ENCODE measurements around the gene SLC5A5.
A peak's percentile ranks its signal among the peaks of the same experiment; 100 is the strongest.
"Not testable (repeated sequence)": the region's sequence is repeated elsewhere in the genome, so short reads cannot be mapped to it uniquely, and the experiment has no call there.

Gene SLC5A5

DNA sequence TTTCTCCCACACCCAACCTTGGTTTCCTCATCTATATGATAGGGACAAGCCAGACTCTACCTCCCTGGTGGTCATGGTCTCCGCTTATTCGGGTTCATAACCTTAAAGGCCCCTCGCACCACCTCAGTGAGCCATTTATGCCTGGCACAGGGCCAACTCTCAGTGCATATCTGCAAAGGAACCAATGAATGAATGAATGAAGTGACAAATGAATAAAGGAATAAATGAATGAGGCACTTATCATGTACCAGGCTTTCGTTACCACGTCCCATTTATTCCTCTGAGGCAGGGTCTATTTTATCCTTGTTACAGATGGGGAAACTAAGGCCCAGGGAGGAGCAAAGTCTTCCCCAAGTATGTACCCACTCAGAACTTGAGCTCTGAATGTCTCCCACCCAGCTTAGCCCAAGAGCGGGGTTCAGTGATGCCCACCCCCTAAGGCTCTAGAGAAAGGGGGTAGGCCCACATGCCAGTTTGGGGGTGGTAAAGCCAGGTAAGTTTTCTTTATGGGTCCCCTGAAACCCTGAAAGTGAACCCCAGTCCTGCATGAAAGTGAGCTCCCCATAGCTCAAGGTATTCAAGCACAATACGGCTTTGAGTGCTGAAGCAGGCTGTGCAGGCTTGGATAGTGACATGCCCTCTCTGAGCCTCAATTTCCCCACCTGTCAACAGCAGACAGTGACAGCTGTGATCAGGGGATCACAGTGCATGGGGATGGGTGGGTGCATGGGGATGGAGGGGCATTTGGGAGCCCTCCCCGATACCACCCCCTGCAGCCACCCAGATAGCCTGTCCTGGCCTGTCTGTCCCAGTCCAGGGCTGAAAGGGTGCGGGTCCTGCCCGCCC, 490 bp upstream of the SLC5A5 start:
- DNase-seq (ENCODE audit: low read depth): no peak

DNA sequence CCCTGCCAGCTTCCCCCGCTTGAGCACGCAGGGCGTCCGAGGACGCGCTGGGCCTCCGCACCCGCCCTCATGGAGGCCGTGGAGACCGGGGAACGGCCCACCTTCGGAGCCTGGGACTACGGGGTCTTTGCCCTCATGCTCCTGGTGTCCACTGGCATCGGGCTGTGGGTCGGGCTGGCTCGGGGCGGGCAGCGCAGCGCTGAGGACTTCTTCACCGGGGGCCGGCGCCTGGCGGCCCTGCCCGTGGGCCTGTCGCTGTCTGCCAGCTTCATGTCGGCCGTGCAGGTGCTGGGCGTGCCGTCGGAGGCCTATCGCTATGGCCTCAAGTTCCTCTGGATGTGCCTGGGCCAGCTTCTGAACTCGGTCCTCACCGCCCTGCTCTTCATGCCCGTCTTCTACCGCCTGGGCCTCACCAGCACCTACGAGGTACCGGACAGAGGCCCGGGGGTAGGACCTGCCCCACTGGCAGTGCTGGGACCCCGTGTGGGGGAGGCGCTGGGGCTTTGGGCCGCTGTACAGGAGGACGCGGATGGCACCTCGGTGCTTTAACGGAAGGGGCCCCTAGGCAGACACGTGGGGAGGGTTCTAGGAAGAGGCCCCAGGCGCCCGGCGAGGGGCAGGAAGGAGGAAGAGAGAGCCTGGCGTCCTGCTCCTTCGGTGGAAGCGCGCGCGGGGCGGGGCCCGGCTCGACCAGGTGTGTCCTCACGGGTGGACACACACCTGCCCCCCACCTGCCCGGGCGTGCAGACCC, 681 bp downstream of the SLC5A5 start:
- DNase-seq (ENCODE audit: low read depth): no peak

DNA sequence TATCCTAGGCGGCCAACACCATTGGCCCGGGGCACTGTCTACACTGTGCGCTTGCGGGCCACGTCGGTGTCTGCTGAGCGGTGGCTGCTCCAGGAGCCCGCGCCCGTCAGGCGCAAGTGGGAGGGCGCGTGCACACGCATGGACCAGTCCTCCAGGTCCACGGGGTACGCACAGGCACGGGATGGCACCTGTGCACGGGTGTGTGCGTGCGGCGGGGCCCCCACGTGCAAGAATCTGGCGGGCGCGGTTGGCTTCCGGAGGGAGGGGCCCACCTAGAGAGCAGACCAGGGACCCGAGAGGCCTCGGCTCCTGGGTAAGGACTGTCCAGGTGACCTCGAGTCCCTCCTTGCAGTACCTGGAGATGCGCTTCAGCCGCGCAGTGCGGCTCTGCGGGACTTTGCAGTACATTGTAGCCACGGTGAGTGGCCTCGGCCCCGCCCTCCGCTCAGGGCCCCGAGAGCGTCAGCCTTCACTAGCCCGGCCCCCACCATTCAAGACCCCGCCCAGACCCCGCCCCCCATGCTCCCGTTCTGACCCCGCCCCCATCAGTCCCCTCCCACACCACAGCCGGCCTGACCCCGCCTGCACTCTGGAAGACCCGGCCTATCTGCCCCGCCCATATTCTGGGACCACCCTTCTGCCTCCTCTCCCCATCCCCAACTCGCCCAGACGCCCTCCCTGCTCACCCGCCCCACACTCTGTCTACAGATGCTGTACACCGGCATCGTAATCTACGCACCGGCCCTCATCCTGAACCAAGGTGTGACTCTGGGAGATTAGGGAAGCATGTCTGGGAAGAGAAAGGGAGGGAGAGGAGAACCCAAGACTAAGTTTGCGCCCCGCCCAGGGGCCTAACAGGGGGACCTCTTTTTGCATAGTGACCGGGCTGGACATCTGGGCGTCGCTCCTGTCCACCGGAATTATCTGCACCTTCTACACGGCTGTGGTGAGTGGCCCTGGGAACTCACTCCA, 2.3 kb downstream of the SLC5A5 start:
- no peak for DNase-seq (ENCODE audit: low read depth)

DNA sequence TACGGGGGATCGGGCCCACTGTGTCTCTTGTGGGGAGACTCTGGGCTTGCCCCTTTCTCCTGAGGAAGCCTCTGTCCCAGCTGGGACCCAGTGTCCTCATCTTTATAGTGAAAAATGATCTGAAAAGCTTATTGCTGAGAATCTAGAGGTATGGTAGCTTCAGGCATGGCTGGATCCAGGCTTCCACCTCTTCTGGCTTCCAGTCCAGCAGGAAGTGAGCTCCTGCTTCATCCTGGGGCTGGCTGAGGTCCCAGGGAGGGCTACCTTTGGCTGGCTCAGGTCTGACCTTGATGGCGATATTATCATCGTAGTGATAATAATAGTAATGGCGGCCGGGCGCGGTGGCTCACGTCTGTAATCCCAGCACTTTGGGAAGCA, 3.0 kb downstream of the SLC5A5 start:
- DNase-seq (ENCODE audit: low read depth): no peak

DNA sequence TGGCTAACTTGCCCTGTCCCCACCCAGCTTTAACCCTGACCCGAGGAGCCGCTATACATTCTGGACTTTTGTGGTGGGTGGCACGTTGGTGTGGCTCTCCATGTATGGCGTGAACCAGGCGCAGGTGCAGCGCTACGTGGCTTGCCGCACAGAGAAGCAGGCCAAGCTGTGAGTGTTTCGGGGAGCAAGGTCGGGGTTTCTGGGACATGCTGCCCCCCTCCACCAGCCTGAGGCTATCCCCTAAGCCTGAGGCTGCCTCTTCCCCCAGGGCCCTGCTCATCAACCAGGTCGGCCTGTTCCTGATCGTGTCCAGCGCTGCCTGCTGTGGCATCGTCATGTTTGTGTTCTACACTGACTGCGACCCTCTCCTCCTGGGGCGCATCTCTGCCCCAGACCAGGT, 6.0 kb downstream of the SLC5A5 start:
- DNase-seq (ENCODE audit: low read depth): no peak

DNA sequence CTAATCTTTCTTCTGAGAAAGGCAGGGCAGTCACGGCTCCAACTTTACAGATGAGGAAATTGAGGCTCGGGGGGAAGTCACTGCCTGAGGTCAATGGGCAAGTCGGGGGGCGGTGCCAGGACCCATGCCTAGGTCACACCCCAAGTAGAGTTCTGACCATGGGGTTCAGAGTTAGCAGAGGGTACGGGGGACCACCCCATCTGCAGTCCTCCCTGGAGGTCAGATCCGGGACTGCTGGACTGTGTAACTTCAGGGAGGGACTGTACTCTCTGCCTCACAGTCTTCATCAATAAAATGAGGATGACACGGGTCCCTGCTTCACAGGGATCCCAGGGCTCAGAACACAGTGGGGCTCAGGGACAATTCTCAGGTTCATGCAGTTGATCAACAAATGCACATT, 7.7 kb downstream of the SLC5A5 start:
- DNase-seq (ENCODE audit: low read depth): no peak

DNA sequence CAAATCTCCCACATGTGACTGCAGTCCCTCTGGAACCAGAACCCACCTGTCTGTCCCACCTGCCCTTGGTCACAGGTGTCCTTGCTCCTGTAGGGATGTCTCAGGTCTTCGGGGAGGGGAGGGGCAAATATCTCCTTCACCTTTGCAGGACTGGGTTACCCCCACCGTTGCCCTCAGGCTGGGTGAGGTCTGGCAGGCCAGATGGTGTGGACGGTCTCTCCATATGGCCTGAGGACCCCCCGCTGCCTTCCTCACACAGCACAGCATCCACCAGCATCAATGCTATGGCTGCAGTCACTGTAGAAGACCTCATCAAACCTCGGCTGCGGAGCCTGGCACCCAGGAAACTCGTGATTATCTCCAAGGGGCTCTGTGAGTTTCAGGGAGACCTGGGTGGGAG, 10.0 kb downstream of the SLC5A5 start:
- no peak for DNase-seq (ENCODE audit: low read depth)

DNA sequence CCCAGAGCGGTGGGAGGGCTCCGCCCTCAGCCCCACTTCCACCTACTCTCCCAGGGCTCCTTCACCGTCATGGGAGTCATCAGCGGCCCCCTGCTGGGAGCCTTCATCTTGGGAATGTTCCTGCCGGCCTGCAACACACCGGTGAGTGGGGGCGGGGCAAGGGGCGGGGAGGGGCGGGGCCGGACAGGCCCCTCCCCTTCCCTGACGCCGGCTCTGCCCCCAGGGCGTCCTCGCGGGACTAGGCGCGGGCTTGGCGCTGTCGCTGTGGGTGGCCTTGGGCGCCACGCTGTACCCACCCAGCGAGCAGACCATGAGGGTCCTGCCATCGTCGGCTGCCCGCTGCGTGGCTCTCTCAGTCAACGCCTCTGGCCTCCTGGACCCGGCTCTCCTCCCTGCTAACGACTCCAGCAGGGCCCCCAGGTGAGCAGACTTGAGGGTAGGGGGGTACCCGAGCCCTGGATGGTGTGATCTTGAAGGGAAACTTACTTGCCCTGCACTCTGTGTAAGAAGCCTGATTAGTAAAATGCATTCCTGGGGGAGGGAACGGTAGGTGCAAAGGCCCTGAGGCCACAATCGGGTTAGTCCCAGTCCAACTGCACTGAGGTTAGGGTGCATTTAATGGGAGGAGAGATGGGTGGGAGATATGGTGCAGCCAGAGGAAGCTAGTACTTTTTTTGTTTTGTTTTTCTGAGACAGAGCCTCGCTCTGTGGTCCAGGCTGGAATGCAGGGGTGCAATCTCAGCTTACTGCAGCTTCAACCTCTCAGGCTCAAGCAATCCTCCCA, 12.1 kb downstream of the SLC5A5 start:
- DNase-seq (ENCODE audit: low read depth): no peak

DNA sequence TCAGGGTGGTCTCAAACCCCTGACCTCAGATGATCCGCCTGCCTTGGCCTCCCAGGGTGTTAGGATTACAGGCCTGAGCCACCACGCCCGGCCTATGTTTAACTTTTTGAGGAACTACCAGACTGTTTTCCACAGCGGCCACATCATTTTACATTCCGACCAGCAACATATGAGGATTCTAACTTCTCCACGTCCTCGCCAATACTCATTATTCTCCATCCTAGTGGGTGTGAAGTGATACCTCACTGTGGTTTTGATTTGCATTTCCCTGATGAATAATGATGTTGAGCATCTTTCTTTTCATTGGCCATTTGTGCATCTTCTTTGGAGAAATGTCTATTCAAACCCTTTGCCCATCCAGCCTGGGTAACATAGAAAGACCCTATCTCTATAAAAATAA, 14.8 kb downstream of the SLC5A5 start:
- DNase-seq (ENCODE audit: low read depth): no peak

DNA sequence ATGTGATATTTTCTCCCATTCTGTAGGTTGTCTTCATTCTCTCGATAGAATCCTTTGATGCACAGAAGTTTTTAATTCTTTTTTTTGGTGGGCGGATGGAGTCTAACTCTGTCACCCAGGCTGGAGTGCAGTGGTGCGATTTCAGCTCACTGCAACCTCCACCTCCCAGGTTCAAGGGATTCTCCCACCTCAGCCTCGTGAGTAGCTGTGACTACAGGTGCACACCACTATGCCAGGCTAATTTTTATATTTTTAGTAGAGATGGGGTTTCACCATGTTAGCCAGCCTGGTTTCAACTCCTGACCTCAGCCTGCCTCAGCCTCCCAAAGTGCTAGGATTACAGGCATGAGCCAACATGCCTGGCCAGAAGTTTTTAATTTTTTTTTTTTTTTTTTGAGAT, 15.5 kb downstream of the SLC5A5 start:
- DNase-seq (ENCODE audit: low read depth): not testable (repeated sequence)

DNA sequence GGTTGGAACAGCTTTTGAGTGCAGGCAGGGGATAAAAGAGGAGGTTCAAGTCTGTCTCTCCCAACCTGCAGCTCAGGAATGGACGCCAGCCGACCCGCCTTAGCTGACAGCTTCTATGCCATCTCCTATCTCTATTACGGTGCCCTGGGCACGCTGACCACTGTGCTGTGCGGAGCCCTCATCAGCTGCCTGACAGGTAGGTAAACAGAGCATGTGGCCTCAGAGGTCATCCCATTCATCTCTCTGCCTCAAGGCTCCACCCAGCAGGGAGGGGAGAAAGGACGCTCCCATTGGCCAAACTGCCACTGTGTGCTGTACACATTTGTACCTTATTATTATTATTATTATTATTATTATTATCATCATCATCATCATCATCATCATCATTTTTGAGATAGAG, 16.5 kb downstream of the SLC5A5 start:
- no peak for DNase-seq (ENCODE audit: low read depth)

DNA sequence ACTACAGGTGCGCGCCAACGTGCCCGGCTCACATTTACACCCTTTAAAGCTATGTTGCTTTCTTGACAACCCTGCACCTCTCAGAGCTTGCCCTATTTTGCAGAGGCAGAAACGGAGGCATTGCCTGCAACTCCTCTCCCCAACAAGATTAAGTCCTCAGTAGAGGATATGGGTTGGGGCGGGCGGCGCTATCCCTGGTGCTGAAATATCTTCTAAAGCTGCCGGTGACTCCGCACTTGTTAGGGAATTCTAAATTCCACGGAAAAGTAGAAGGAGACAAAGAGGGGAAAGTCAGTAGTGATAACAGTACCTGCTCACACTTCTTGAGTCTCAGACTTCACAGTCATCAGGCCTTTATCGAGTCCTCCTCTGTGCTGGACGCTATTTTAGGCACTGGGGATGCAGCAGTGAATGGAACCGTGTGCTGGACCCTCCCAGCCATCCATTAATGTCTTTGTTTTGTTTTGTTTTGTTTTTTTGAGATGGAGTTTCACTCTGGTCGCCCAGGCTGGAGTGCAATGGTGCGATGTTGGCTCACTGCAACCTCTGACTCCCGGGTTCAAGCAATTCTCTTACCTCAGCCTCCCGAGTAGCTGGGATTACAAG, 18.0 kb downstream of the SLC5A5 start:
- no peak for DNase-seq (ENCODE audit: low read depth)

DNA sequence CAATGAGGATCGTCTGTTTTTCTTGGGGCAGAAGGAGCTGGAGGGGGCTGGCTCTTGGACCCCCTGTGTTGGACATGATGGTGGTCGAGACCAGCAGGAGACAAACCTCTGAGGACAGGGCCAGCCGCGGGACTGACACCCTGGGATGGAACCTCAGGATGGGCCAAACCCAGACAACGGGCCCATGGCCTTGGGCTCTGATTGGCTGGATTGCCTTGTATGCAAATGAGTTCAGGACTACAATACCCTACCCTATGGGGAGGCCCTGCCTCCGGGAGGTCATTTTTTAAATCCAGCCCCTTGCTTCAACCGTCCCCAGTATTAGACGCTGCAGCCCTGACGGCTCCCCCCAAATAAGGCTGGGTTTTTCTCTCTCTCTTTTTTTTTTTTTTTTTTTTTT, 22.0 kb downstream of the SLC5A5 start:
- DNase-seq (ENCODE audit: low read depth): no peak

DNA sequence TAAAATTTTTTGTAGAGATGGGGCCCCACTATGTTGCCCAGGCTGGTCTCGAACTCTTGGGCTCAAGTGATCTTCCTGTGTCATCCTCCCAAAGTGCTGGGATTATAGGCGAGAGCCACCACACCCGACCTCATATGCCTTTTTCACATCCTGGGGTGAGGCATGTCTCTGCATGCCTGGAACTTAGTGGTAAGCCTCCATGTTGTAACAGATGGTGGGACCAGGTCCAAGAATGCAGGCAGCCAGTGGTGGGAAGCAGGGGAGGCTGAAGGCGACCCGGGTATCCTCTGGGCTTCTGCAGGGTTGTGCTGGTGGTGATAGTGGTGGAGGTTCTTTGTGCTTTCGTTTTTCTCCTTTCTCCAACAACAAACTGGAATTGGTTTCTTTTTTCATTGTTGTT, 31.0 kb downstream of the SLC5A5 start:
- peak; percentile 38 for DNase-seq (ENCODE audit: low read depth)

DNA sequence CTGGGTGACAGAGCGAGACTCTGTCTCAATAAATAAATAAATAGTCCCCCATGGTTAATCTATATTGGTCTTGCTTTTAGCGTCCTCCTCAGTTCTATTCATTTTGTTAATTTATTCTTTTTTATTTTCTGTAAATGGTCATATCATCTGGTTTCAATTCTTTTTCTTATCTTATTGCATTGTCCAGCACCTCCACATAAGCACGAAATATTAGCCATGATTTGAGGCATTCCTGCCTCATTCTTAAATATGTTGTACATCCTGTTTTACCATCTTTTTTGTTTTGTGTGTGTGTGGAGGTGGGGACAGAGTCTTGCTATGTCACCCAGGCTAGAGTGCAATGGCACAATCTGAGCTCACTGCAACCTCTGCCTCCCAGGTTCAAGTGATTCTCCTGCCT, 36.5 kb downstream of the SLC5A5 start:
- no peak for DNase-seq (ENCODE audit: low read depth)

DNA sequence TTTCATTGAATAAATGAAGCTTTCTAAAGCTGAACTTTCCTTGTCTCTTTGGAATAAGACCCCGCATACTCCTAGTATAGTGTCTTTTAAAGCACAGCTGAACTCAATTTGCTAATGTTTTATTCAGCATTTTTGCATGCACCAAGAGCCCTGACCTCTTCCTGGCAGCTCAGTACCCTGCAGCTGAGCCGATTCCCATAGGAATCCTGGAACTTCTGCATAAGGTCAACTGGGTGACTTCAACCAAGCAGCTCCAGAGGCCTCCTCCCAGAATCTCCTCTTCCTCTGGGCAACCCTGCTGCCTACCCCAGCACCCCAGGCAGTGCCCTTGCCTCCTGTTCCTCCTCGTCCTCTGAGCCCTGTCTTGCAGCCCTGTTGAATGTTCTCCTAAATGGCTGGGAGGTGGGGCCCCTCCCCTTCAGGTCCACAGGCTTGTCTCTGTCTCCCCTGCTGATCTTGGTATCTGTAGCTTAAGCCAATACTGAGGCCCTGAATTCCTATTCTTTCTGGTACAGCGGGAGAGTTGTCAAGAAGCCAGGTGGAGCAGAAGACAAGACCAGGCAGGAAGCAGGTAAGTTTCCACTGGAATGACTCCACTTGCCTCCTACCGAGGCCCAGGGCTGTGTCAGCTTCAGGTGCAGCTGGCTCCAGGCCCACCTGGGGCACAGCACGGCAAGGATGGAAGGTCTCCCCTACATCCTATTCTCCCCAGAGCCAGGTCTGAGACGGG, 37.4 kb downstream of the SLC5A5 start:
- no peak for DNase-seq (ENCODE audit: low read depth)

DNA sequence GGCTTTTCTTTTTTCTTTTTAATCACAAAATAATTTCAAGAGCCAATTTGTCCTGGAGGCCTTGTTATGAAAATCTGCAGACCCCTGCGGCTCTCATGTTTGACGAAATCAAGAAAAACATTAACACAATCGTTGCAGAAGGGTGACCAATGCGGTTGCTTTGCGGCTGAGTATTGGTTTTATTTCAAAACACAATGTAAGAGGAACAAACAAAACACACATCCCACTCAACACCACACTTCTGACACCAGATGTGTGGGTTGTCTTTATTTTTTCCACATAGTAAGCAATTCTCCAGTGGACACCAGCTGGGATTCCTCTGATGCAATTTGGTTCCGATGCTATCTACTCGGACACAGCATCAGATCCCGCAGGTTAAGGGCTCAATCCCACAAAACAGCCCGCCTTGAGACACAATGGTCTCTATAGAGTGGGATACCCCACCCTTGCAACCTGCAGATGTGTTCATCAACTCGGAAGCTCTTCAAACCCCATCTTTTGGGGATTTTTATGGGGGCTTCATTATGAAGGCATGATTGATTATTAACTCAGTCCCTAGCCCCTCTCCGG, 39.1 kb downstream of the SLC5A5 start:
- DNase-seq (ENCODE audit: low read depth): no peak

DNA sequence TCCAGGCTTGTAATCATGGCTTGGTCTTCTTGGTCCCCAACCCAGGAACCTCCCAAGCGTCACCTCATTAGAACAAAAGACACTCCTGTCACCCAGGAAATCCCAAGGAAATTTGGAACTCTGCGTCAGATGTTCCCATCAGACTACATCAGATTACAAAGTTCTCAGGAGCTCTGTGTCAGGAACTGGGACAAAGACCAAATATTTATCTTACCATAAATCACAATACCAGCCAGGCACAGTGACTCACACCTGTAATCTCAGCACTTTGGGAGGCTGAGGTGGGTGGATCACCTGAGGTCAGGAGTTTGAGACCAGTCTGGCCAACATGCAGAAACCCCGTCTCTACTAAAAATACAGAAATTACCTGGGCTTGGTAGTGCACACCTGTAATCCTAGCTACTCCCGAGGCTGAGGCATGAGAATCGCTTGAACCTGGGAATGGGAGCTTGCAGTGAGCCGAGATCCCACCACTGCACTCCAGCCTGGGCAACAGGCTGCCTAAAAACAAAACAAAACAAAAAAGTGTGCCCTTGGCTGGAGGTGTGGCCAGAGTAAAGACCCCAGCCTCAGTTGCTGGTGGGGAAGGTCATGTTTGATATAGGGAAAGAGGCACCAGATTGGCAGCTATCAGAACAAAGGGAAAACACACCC, 44.3 kb downstream of the SLC5A5 start:
- no peak for DNase-seq (ENCODE audit: low read depth)

DNA sequence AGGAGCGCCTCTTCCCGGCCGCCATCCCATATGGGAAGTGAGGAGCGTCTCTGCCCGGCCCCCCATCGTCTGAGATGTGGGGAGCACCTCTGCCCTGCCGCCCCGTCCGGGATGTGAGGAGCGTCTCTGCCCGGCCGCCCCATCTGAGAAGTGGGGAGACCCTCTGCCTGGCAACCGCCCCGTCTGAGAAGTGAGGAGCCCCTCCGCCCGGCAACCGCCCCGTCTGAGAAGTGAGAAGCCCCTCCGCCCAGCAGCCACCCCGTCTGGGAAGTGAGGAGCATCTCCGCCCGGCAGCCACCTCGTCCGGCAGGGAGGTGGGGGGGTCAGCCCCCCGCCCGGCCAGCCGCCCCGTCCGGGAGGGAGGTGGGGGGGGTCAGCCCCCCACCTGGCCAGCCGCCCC, 46.4 kb downstream of the SLC5A5 start:
- not testable (repeated sequence) for DNase-seq (ENCODE audit: low read depth)

DNA sequence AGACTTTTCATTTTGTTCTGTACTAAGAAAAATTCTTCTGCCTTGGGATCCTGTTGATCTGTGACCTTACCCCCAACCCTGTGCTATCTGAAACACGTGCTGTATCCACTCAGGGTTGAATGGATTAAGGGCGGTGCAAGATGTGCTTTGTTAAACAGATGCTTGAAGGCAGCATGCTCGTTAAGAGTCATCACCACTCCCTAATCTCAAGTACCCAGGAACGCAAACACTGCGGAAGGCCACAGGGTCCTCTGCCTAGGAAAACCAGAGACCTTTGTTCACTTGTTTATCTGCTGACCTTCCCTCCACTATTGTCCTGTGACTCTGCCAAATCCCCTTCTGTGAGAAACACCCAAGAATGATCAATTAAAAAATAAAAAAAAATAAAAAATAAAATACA, 47.4 kb downstream of the SLC5A5 start:
- DNase-seq (ENCODE audit: low read depth): not testable (repeated sequence)
